ENCODE results near the gene GPX4.

The GPX4 gene

DNA sequence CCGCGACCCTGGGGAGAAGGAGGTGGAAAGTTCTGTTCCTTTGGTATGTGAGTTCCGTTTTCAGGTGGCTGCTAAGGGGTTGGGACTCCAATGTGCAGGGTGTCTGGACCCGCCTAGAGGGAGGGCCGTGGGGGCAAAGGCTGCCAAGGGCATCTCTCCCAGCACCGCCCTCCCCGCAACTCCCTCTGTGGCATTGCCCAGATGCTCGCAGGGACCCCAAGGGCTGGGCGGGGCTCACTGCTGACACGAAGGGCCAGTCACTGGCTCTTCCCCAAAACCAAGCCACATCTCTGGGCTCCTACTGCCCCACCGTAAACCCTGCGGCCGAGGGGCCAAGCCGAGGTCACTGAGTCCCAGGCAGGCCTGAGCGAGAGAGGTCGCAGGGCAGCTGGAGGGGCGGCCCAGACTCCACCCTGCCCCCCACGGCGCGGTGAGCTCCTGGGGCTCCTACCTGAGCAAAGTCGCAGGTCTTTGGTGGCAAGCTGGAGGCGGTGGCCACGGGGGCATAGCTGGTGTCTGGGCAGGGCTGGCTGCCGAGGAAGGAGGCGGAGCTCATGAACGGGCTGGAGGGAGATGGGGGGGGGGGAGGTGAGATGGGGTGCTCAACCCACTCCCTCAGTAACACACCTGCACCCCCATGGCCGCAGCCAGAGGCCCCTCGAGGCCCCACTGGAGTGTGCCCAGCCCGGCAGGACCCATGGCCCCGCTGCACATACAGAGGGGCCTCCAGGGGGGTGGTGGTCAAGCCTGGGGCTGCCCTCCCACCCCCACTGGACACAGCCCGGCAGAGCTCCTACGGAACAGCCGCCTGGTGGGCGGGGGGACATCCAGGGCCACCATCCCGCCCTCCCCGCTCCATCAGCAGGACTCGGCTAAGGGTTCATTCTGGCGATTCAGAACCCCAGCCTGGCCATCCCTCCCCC lies 43.3 kb downstream of the GPX4 start:
- no peak overlapping the region for H3K4me3 ChIP-seq (ENCODE audit: low read depth, low read length)
- TF ChIP-seq, protein P1, sequence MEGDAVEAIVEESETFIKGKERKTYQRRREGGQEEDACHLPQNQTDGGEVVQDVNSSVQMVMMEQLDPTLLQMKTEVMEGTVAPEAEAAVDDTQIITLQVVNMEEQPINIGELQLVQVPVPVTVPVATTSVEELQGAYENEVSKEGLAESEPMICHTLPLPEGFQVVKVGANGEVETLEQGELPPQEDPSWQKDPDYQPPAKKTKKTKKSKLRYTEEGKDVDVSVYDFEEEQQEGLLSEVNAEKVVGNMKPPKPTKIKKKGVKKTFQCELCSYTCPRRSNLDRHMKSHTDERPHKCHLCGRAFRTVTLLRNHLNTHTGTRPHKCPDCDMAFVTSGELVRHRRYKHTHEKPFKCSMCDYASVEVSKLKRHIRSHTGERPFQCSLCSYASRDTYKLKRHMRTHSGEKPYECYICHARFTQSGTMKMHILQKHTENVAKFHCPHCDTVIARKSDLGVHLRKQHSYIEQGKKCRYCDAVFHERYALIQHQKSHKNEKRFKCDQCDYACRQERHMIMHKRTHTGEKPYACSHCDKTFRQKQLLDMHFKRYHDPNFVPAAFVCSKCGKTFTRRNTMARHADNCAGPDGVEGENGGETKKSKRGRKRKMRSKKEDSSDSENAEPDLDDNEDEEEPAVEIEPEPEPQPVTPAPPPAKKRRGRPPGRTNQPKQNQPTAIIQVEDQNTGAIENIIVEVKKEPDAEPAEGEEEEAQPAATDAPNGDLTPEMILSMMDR (IDR thresholded peaks at IDR 0.05; ENCODE audit: low read depth, low read length, missing control alignments) = no peak
- no peak for DNase-seq (ENCODE audit: low read depth)

DNA sequence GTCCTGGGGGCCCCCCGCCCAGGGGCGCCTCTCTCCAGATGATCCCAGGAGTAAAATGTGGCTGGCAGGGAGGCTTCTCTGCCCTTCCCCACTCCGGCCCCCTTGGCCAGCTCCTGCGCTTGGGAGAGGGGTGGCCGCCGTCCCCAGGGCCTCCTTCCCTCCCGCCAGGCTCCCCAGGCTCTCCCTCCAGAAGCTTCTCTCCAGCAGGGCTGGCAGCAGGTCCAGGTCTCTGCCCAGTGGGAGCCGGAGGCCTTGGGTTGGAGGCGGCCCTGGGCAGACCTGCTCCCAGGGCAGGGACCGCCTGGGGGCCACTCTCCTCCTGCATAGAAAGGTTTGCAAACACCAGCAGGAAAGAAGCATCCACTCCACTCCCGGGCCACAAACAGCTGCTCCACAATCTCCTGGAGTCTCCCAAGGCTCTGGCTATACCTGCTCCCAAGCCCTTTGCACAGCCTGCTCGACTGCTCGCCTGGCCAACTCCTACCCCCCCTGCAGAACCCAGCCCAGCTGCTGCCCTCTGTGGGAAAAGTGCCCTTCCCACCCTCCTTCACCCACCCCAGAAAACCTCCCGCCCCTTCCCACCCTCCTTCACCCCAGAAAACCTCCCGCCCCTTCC lies 44.2 kb downstream of the GPX4 start:
- H3K4me3 ChIP-seq (ENCODE audit: low read depth, low read length) = no peak overlapping the region
- DNase-seq (ENCODE audit: low read depth) = no peak
- TF ChIP-seq, protein P1 (IDR thresholded peaks at IDR 0.05; ENCODE audit: low read depth, low read length, missing control alignments) = no peak

DNA sequence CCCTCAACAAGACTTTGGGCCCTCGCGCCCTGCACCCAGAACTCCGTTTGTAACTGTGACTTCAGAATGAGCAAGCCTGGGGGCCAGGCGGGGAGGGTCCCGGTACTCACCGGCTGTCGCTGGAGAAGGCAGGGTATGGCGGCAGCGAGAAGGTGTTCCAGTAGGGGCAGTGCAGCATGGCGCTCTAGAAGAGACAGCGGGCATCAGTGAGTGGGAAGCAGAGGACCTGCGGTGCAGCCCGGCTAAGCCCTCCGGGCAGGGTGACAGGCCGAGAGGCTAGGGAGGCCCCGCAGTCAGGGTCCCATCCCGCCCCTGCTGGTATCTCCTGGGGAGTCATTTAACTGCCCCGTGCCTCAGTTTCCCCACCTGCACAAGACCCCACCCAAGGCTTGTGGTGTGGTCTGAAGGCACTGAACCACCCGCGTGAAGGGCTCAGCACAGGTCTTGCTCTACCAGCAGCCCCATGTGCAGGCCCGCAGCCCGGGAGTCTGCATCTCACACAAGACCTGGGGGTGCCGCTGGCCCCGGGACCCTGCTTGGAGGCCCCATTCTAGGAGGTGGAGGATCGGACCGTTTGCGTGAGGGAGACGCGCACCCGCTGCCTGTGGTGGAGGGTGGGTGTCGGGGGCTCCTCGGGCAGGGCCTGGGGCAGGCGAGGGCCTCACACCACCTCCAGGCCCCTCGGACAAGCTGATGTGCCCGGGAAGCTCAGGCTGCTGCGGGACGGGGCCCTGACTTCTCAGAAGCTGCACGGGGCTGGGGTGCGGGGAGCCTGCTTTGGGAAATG lies 45.7 kb downstream of the GPX4 start:
- no peak for DNase-seq (ENCODE audit: low read depth)
- H3K4me3 ChIP-seq (ENCODE audit: low read depth, low read length) = no peak overlapping the region
- TF ChIP-seq, protein P1 (IDR thresholded peaks at IDR 0.05; ENCODE audit: low read depth, low read length, missing control alignments) = no peak

DNA sequence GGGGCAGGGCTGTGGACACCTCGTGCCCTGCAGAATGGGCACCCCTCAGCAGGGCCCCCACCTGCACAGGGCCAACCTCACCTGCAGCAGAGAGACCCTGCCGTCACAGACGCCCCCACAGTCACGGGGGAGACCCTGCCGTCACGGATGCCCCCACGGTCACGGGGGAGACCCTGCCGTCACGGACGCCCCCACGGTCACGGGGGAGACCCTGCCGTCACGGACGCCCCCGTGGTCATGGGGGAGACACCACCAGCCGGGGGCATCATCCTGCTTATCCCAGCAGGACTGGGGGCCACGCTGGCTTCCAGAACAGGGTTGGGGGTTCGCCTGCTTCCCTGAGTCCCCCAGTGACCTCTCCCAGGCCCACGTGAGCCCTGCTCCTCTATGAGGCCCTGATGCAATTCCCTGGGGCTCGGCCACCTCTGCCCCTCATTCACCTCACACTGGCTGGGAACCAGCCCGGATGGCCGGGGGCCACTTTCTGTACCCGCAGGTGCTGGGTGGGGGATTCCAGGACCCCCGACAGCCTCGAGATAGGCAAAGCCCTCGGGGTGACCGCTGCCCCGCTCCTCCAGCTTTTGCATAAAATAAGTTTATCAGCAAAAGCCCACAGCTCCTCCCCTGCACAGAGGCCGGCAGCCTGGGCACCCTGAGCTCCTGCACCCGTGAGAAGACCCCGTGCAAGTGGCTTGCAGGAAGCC lies 46.7 kb downstream of the GPX4 start:
- TF ChIP-seq, protein P1 (IDR thresholded peaks at IDR 0.05; ENCODE audit: low read depth, low read length, missing control alignments) = no peak
- no peak overlapping the region for H3K4me3 ChIP-seq (ENCODE audit: low read depth, low read length)
- no peak for DNase-seq (ENCODE audit: low read depth)

DNA sequence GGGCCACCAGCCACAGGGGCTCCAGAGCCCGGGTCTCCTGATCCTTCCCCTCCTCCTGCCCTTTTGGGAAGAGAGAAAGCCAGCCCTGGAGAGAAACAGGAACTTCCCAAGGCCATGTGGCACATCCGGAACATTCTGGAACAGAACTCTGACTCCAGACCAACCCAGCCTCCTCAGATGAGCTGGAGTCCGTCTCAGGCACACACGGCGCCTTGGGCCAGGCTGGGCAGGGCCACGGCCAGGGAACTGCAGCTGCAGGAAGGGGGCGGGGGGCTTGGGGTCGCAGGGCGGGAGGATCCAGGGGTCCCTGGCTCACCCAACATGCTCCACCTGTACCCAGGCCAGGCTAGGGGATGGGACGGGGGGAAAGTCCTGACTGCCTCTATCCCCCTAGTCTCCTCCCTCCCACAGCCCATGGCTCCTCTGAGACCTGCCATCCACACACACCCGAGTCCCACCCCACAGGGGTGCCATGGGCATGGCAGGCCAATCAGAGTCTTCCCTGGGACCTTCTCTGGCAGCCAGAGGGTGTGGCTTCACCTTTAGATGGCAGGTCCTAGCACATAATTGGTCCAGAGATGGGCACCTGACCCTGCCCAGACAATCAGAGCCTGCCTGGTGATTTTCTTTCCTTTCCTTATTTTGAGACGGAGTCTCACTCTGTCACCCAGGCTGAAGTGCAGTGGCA lies 47.4 kb downstream of the GPX4 start:
- no peak for DNase-seq (ENCODE audit: low read depth)
- TF ChIP-seq, protein P1 (IDR thresholded peaks at IDR 0.05; ENCODE audit: low read depth, low read length, missing control alignments) = no peak
- no peak overlapping the region for H3K4me3 ChIP-seq (ENCODE audit: low read depth, low read length)
